Measurements from ENCODE around the gene SLC35E1.

Gene SLC35E1

GRCh38 chr19:16596399-16596798, 24.2 kb upstream of the SLC35E1 start:
- no peak for DNase-seq

- DNase-seq: no peak
Measured at GRCh38 chr19:16595097-16595496, 22.9 kb upstream of the SLC35E1 start.

GRCh38 chr19:16594681-16595091, 22.5 kb upstream of the SLC35E1 start:
- DNase-seq: peak; percentile 31

- DNase-seq: peak; percentile 46
Measured at GRCh38 chr19:16594131-16594586, 21.9 kb upstream of the SLC35E1 start.

- no peak for DNase-seq
Measured at GRCh38 chr19:16593181-16593580, 21.0 kb upstream of the SLC35E1 start.

GRCh38 chr19:16591803-16592556, 19.8 kb upstream of the SLC35E1 start:
- no peak for DNase-seq

GRCh38 chr19:16590876-16591802, 18.9 kb upstream of the SLC35E1 start:
- no peak for DNase-seq

GRCh38 chr19:16589917-16590316, 17.7 kb upstream of the SLC35E1 start:
- no peak for DNase-seq

GRCh38 chr19:16588824-16589577, 16.8 kb upstream of the SLC35E1 start:
- no peak for DNase-seq

- DNase-seq: peak; percentile 57
Measured at GRCh38 chr19:16587833-16588823, 15.9 kb upstream of the SLC35E1 start.

GRCh38 chr19:16586991-16587832, 15.0 kb upstream of the SLC35E1 start:
- DNase-seq: peak; percentile 63

- no peak for DNase-seq
Measured at GRCh38 chr19:16586477-16586871, 14.3 kb upstream of the SLC35E1 start.

GRCh38 chr19:16585808-16586476, 13.7 kb upstream of the SLC35E1 start:
- DNase-seq: peak; percentile 53

- no peak for DNase-seq
Measured at GRCh38 chr19:16585094-16585801, 13.0 kb upstream of the SLC35E1 start.

- peak; percentile 88 for DNase-seq
Measured at GRCh38 chr19:16584248-16585093, 12.3 kb upstream of the SLC35E1 start.

- DNase-seq: no peak
Measured at GRCh38 chr19:16582486-16583261, 10.5 kb upstream of the SLC35E1 start.

GRCh38 chr19:16581971-16582343, 9.7 kb upstream of the SLC35E1 start:
- no peak for DNase-seq
